Esophagus muscularis mucosa (tissue), 3 donors: ENCODE results near the gene DCAF10.

ENCODE experiments used
- POLR2A ChIP-seq: fragments of 450-650 bp; IDR thresholded peaks from one replicate; pipeline ENCODE4 v1.6.1; 2017; ENCODE audit warnings: antibody characterized with exemption, moderate library complexity, mild to moderate bottlenecking, low read depth
- TF ChIP-seq, protein P1 (sequence below), 3 experiments: fragments of 200-600 bp in 2 of 3; fragments of 450-650 bp in 1 of 3; sonication (generic) in 2 of 3; IDR thresholded peaks; one replicate each; pipeline ENCODE4 v1.5.1; 2017 to 2019; ENCODE audit warnings: antibody characterized with exemption in 3 of 3, mild to moderate bottlenecking in 2 of 3, moderate library complexity in 1 of 3

DNA sequence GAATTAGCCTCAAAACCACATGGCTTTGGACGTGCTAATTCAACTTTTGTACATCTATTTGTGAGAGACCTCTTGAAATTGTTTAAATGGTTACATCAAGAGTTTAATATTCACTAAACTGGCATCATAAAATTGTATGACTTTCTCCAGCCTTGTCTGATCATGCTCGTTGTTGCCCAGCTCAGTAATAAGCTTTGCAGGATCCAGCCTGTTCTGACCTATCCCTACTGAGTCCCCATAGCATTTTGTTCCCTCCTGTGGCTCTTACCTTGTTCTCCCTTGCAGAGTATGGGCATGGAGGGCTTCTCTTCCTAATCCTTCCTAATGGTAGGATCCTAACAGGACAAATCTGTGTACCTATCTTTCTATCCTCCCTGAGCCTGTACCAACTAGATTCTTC is 22.1 kb upstream of the DCAF10 start:
- TF ChIP-seq, protein P1, sequence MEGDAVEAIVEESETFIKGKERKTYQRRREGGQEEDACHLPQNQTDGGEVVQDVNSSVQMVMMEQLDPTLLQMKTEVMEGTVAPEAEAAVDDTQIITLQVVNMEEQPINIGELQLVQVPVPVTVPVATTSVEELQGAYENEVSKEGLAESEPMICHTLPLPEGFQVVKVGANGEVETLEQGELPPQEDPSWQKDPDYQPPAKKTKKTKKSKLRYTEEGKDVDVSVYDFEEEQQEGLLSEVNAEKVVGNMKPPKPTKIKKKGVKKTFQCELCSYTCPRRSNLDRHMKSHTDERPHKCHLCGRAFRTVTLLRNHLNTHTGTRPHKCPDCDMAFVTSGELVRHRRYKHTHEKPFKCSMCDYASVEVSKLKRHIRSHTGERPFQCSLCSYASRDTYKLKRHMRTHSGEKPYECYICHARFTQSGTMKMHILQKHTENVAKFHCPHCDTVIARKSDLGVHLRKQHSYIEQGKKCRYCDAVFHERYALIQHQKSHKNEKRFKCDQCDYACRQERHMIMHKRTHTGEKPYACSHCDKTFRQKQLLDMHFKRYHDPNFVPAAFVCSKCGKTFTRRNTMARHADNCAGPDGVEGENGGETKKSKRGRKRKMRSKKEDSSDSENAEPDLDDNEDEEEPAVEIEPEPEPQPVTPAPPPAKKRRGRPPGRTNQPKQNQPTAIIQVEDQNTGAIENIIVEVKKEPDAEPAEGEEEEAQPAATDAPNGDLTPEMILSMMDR (IDR thresholded peaks at IDR 0.05), result no peak
- TF ChIP-seq POLR2A, result no peak
